SJCRH30 (cell line): ENCODE data around the gene TBXAS1. TPM values are rescaled to one million over a fixed set of nuclear protein-coding genes. Genes with fewer than 3 reads are reported as not detected.

Source experiments
- DNase-seq, 2 experiments: peaks; one replicate each; pipeline ENCODE4 v3.0.0-alpha.2; 2015 to 2020
- H3K27ac ChIP-seq: fragments of 250-450 bp; sonication (Bioruptor Pico); 2 replicates; pipeline ENCODE4 v1.5.1; 2020; ENCODE audit warnings: mild to moderate bottlenecking, moderate library complexity
- H3K27me3 ChIP-seq: fragments of 250-450 bp; sonication (Bioruptor Pico); 2 replicates; pipeline ENCODE4 v1.5.1; 2020; ENCODE audit warnings: mild to moderate bottlenecking, moderate library complexity
- H3K36me3 ChIP-seq: fragments of 250-450 bp; sonication (Bioruptor Pico); 2 replicates; pipeline ENCODE4 v1.5.1; 2020; ENCODE audit warnings: mild to moderate bottlenecking, moderate library complexity
- H3K4me1 ChIP-seq: fragments of 250-450 bp; sonication (Bioruptor Pico); 2 replicates; pipeline ENCODE4 v1.5.1; 2020; ENCODE audit warnings: mild to moderate bottlenecking, moderate library complexity
- H3K4me3 ChIP-seq: fragments of 250-450 bp; sonication (Bioruptor Pico); 2 replicates; pipeline ENCODE4 v1.5.1; 2020; ENCODE audit warnings: mild to moderate bottlenecking, moderate library complexity
- H3K9me3 ChIP-seq: fragments of 250-450 bp; sonication (Bioruptor Pico); replicated peaks from 2 replicates; pipeline ENCODE4 v1.5.1; 2020; ENCODE audit warnings: mild to moderate bottlenecking, moderate library complexity
- total RNA-seq: library from RNA; depleted of rRNA; stranded (reverse); fragments of >200 nt; shearing (Covaris generic); gene quantifications from 2 replicates; pipeline ENCODE4 v1.2.3, GENCODE V29; 2014

The TBXAS1 gene
- total RNA-seq, 1 experiment from 2014 or later = 2.9 TPM

- Histone ChIP-seq H3K27ac (no peak overlapping the region), H3K4me3 (no peak overlapping the region), H3K36me3 (no peaks in the 10 kb centered on the region), H3K9me3 (no peaks in the 10 kb centered on the region), H3K27me3 (no peaks in the 10 kb centered on the region; the same call in 1 of the 2 replicates), H3K4me1 (no peaks in the 10 kb centered on the region)
- DNase-seq = no peak
These were observed 54.8 kb downstream of the TBXAS1 start for GRCh38 chr7:139883814-139884213.

- no peak for DNase-seq
- no peaks in the 10 kb centered on the region for H3K36me3 ChIP-seq
- no peaks in the 10 kb centered on the region for H3K4me1 ChIP-seq
- H3K9me3 ChIP-seq = no peaks in the 10 kb centered on the region
- H3K27me3 ChIP-seq = no peaks in the 10 kb centered on the region; the same call in 1 of the 2 replicates
- H3K4me3 ChIP-seq = no peak overlapping the region
- no peak overlapping the region for H3K27ac ChIP-seq
These were observed 55.4 kb downstream of the TBXAS1 start for GRCh38 chr7:139884441-139884840.

DNA sequence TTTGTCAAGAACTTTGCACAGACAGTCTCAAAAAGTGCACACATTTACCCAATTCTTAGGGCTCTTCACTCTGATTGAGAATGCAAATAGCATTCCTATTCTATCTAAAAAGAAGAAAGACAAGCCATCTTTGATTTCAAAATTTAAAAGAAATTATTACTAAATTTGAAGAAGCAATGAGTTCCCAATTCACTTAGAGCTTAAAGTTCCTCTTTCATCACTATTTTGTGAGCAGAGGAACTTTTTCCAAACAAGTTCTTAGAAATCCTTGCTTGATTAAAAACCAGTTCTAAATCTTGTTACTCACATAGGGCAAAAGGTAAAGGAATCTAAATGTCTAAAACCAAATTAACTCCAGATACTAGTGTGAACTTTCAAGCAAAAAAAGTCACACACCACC, 56.4 kb downstream of the TBXAS1 start:
- no peaks in the 10 kb centered on the region for H3K36me3 ChIP-seq
- H3K27me3 ChIP-seq = no peaks in the 10 kb centered on the region; the same call in 1 of the 2 replicates
- DNase-seq = no peak
- H3K4me3 ChIP-seq = no peak overlapping the region
- H3K4me1 ChIP-seq = no peaks in the 10 kb centered on the region
- H3K9me3 ChIP-seq = no peaks in the 10 kb centered on the region
- H3K27ac ChIP-seq = no peak overlapping the region

DNA sequence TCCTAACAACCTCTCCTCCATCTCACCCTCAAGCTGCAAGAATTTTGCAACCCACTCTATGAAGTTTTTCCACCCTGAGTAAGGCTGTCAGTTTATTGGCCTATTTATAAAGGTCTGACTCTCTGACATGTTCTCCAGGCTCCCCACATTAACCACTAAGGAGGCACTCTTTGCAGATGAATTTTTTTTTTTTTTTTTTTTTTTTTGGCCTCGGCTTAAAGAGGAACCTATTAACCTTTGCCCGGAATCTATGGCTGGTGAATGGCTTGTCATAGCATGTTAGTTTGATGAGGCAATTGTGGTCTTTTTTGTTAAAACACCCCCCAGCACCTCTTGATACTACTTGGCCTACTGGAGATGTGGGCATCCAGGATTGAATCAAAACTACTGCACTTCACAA, 57.1 kb downstream of the TBXAS1 start:
- DNase-seq = no peak
- Histone ChIP-seq H3K9me3 (no peaks in the 10 kb centered on the region), H3K27me3 (no peaks in the 10 kb centered on the region), H3K36me3 (no peaks in the 10 kb centered on the region), H3K4me1 (no peaks in the 10 kb centered on the region), H3K4me3 (no peak overlapping the region), H3K27ac (no peak overlapping the region)

GRCh38 chr7:139886899-139887298, 57.8 kb downstream of the TBXAS1 start:
- Histone ChIP-seq H3K27ac (no peak overlapping the region), H3K4me3 (no peak overlapping the region), H3K4me1 (no peaks in the 10 kb centered on the region), H3K36me3 (no peaks in the 10 kb centered on the region), H3K27me3 (no peaks in the 10 kb centered on the region), H3K9me3 (no peaks in the 10 kb centered on the region)
- no peak for DNase-seq

- H3K4me3 ChIP-seq = no peak overlapping the region
- no peaks in the 10 kb centered on the region for H3K36me3 ChIP-seq
- DNase-seq = no peak
- no peaks in the 10 kb centered on the region; the same call in 1 of the 2 replicates for H3K27me3 ChIP-seq
- no peaks in the 10 kb centered on the region for H3K9me3 ChIP-seq
- H3K4me1 ChIP-seq = no peaks in the 10 kb centered on the region
- H3K27ac ChIP-seq = no peak overlapping the region
These were observed 59.0 kb downstream of the TBXAS1 start for GRCh38 chr7:139887992-139888481.

- no peaks in the 10 kb centered on the region for H3K9me3 ChIP-seq
- no peak overlapping the region for H3K4me3 ChIP-seq
- H3K27ac ChIP-seq = no peak overlapping the region
- no peaks in the 10 kb centered on the region for H3K36me3 ChIP-seq
- peaks cover 4% of the 10 kb centered on the region; the same call in 1 of the 2 replicates for H3K27me3 ChIP-seq
- H3K4me1 ChIP-seq = no peaks in the 10 kb centered on the region
- no peak for DNase-seq
These were observed 60.3 kb downstream of the TBXAS1 start for GRCh38 chr7:139889186-139889871.

GRCh38 chr7:139893461-139893860, 64.4 kb downstream of the TBXAS1 start:
- H3K9me3 ChIP-seq = no peaks in the 10 kb centered on the region

DNA sequence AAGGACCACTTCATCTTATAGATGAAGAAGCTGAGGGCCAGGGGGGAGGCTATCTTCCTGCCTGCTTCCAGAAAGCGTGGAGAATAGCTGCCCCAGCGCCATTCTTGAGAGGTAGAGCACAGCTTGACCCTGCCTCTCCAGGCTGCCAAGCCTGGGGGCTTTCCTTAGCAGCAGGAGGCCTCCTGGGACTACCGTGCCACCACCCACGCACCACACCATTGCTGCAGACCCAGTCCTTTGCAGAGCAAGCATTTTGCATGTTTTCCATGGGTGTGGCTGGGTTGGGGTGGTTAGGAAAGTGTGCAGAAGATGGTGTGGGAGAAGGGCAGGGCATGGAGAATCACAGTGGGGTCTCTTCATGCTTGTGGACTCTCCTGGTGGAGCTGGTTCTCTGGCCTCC, 64.9 kb downstream of the TBXAS1 start:
- Histone ChIP-seq H3K27ac (no peak overlapping the region), H3K27me3 (peaks cover 6% of the 10 kb centered on the region; the same call in 1 of the 2 replicates), H3K36me3 (no peaks in the 10 kb centered on the region), H3K4me3 (no peak overlapping the region), H3K4me1 (no peaks in the 10 kb centered on the region), H3K9me3 (no peaks in the 10 kb centered on the region)
- no peak for DNase-seq

More at GRCh38 chr7:139893461-139893860, 64.4 kb downstream of the TBXAS1 start:
- Histone ChIP-seq H3K4me1 (no peaks in the 10 kb centered on the region), H3K27ac (no peak overlapping the region), H3K4me3 (no peak overlapping the region), H3K36me3 (no peaks in the 10 kb centered on the region), H3K27me3 (peaks cover 6% of the 10 kb centered on the region; the same call in 1 of the 2 replicates)
- no peak for DNase-seq

DNA sequence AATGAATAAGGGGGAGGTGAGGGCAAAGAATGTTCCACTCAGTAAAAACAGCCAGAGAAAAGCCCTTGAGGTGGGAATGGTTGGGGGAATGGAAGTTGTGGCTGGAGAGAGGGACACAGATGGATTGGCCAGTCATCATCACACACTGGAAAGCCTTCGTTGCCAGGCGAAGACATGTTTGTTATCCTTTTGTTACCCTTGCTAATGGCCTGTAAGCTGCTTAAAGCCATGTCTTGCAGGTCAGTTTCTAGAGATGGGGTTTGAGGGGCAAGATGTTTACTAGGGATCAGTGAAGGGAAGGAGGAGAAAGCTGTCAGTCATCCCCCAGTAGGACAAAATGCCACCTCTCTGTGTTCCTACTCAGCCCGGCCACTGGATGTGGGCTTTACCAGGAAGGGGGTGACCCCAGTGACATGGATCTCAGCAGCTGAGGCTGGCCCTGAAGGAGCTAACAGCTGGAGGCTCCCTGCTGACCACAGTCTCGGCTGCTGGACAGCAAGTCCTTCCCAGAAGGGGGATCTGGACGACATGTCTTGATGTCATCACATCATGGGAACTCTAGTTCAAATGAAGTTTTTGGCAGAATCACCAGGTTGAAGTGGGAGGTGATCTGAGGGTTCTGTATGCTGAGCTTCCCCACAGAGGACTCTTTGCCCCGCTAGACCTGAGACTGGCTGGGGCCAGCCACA, 66.2 kb downstream of the TBXAS1 start:
- Histone ChIP-seq H3K4me3 (no peak overlapping the region), H3K4me1 (no peaks in the 10 kb centered on the region), H3K36me3 (no peaks in the 10 kb centered on the region), H3K27me3 (peaks cover 11% of the 10 kb centered on the region; the same call in 1 of the 2 replicates), H3K27ac (no peak overlapping the region), H3K9me3 (no peaks in the 10 kb centered on the region)
- DNase-seq = no peak

GRCh38 chr7:139896288-139896687, 67.2 kb downstream of the TBXAS1 start:
- Histone ChIP-seq H3K27me3 (peaks cover 11% of the 10 kb centered on the region; the same call in 1 of the 2 replicates), H3K4me1 (no peaks in the 10 kb centered on the region), H3K27ac (no peak overlapping the region), H3K36me3 (no peaks in the 10 kb centered on the region), H3K4me3 (no peak overlapping the region), H3K9me3 (no peaks in the 10 kb centered on the region)
- DNase-seq = no peak

- Histone ChIP-seq H3K4me3 (no peak overlapping the region), H3K27me3 (peaks cover 11% of the 10 kb centered on the region; the same call in 1 of the 2 replicates), H3K9me3 (no peaks in the 10 kb centered on the region), H3K27ac (no peak overlapping the region), H3K36me3 (no peaks in the 10 kb centered on the region), H3K4me1 (no peaks in the 10 kb centered on the region)
- DNase-seq = no peak
These were observed 67.8 kb downstream of the TBXAS1 start for GRCh38 chr7:139896831-139897230.

DNA sequence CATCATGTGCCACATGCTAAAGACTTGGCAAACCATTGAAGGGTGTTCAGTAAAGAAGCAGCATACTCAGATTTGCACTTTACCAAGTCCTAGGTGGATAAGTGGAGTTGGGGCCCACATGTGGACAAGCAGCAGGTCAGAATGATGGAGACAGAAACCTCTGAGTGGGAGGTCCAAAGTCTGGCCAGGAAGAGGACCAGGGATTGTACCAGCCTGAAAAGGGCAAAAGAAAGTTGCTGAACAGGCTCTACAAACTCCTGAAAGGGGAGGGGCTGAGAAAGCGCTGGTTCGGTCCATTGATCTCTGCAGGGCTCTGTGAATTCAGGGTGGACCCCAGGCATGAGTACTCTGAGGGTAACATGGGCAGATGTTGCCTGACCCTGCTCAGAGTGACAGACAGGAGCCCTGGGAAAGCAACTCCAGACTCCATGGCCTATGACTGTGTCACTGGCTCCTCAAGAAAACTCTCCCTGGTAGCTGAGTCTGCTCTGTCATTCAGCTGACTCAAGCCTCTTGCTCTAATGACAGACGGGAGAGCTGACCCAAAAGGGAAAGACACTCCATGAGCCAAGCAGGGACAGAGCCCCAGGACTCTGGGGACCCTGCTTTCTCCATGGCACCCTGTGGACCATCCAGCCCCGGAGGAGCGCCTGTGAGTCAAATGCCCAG, 68.5 kb downstream of the TBXAS1 start:
- Histone ChIP-seq H3K4me1 (no peaks in the 10 kb centered on the region), H3K27ac (no peak overlapping the region), H3K4me3 (no peak overlapping the region), H3K9me3 (no peaks in the 10 kb centered on the region), H3K27me3 (peaks cover 11% of the 10 kb centered on the region; the same call in 1 of the 2 replicates), H3K36me3 (no peaks in the 10 kb centered on the region)
- DNase-seq = no peak

DNA sequence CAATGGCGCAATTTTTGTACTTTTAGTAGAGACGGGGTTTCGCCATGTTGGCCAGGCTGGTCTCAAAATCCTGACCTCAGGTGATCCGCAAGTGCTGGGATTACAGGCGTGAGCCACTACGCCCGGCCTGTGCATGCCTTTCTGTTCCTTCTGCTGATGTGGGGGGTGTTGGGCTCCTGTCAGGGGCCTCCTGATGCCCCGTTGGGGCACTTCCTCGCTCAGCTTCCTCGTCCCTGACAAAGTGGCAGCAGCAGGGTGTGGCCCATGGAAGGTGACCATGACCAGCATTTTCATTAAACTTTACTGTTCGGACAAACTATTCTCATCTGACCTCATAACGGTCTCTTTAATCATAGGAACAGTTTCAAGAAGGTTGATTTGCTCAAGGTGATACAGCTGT, 69.4 kb downstream of the TBXAS1 start:
- no peak for DNase-seq
- Histone ChIP-seq H3K9me3 (no peaks in the 10 kb centered on the region), H3K27me3 (peaks cover 11% of the 10 kb centered on the region; the same call in 1 of the 2 replicates), H3K36me3 (no peaks in the 10 kb centered on the region), H3K4me1 (no peaks in the 10 kb centered on the region), H3K4me3 (no peak overlapping the region), H3K27ac (no peak overlapping the region)
